Vagina (tissue), 2 donors: Measurements from ENCODE around the gene CD4. TPM values are rescaled to one million over a fixed set of nuclear protein-coding genes. Genes with fewer than 3 reads are reported as not detected.

Experiments used
- DNase-seq, 2 donors: peaks; one replicate each; pipeline ENCODE4 v3.0.0-alpha.2; 2017; ENCODE audit errors: extremely low spot score in 2 of 2
- H3K27ac ChIP-seq: fragments of 200-600 bp; sonication (generic); one replicate; pipeline ENCODE4 v1.5.1; 2019
- H3K27me3 ChIP-seq: fragments of 200-600 bp; sonication (generic); one replicate; pipeline ENCODE4 v1.5.1; 2019
- H3K36me3 ChIP-seq, 2 donors: fragments of 200-600 bp; sonication (generic); one replicate each; pipeline ENCODE4 v1.5.1; 2017 to 2019
- H3K4me1 ChIP-seq: fragments of 200-600 bp; sonication (generic); one replicate; pipeline ENCODE4 v1.5.1; 2019
- H3K4me3 ChIP-seq, 2 donors: fragments of 200-600 bp; sonication (generic); 1 replicate in 1 of 2; 2 replicates in 1 of 2; pipeline ENCODE4 v1.5.1; 2016 to 2019
- H3K9me3 ChIP-seq: fragments of 200-600 bp; sonication (generic); one replicate; pipeline ENCODE4 v1.5.1; 2019
- POLR2A ChIP-seq, 2 donors: fragments of 450-650 bp; IDR thresholded peaks; one replicate each; pipeline ENCODE4 v1.6.1; 2017; ENCODE audit warnings: antibody characterized with exemption in 2 of 2, mild to moderate bottlenecking in 2 of 2, moderate library complexity in 2 of 2
- POLR2AphosphoS5 ChIP-seq, 2 donors: sonication (generic); formaldehyde crosslinking; IDR thresholded peaks; one replicate each; pipeline ENCODE4 v1.9.0; 2017; ENCODE audit warnings: antibody characterized with exemption in 2 of 2, mild to moderate bottlenecking in 2 of 2, low read depth in 1 of 2; ENCODE audit not compliant: insufficient read depth in 1 of 2
- intact Hi-C: fragments of 100-400 bp; cut with DNase I; formaldehyde crosslinking; loops from one replicate; pipeline ENCODE4 v1.15.1; 2023
- total RNA-seq: library from RNA; depleted of rRNA; stranded (reverse); fragments of >200 nt; gene quantifications from one replicate; pipeline ENCODE4 v1.2.3, GENCODE V29; 2016
- TF ChIP-seq, protein P1 (sequence below), 3 experiments: fragments of 450-650 bp in 2 of 3; fragments of 200-600 bp in 1 of 3; sonication (generic) in 1 of 3; IDR thresholded peaks; one replicate each; pipeline ENCODE4 v1.5.1; 2017 to 2019; ENCODE audit warnings: antibody characterized with exemption in 3 of 3, mild to moderate bottlenecking in 2 of 3, moderate library complexity in 2 of 3

CD4 gene
- total RNA-seq, 1 donor from 2014 or later = 14.2 TPM

DNA sequence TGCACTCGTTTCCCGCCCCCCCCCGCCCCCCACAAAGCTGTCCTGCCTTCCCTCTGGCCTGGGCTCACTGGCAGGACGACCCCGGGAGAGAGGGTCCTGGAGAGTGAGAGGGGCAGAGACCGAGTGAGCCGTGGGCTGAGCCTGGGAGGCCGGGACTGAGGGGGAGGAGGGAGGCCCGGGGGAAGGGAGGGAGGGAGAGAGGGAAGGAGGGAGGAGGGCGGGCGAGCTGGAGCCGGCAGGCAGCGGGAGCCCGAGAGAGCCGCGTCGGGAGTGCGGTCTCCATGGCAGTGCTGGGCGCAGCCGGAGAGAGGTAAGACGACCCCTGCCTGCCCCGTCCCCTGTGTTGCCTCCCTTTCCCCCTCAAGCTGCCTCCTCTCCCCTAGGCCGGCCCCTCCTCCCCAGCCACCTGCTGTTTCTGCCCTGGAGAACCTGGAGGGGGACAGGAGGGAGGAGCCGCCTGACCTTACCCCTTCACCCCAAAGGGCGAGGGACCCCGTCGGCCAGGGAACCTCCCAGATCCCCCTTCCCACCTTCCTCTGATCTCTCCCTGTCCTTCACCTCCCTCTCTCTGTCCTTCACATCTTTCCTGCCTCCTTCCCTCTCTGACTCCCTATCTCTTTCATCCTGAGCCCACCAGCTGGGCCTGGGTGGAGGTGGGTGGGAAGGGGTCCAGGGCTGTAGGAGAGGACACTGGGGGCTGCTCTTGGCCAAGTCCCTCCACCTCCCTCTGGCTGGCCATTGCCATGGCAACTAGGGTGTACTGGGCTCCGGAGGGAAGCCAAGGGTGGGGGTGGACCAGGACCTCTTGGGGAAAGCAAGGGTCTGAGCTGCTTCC lies 32.5 kb downstream of the CD4 start, which contains the start of gene GPR162:
Gene GPR162 (plus strand): TSS at position 231 of the 835 bp plus-strand sequence. CDS start 2,078 bp downstream, outside the sequence.
- H3K36me3 ChIP-seq = no peaks in the 10 kb centered on the region
- DNase-seq = no peak
- intact Hi-C loops = no loop called here
- TF ChIP-seq POLR2AphosphoS5 (IDR thresholded peaks at IDR 0.05; ENCODE audit: insufficient read depth in 1 of 2, low read depth in 1 of 2) (no peak), POLR2A (IDR thresholded peaks at IDR 0.05) (no peak)
- TF ChIP-seq, protein P1, sequence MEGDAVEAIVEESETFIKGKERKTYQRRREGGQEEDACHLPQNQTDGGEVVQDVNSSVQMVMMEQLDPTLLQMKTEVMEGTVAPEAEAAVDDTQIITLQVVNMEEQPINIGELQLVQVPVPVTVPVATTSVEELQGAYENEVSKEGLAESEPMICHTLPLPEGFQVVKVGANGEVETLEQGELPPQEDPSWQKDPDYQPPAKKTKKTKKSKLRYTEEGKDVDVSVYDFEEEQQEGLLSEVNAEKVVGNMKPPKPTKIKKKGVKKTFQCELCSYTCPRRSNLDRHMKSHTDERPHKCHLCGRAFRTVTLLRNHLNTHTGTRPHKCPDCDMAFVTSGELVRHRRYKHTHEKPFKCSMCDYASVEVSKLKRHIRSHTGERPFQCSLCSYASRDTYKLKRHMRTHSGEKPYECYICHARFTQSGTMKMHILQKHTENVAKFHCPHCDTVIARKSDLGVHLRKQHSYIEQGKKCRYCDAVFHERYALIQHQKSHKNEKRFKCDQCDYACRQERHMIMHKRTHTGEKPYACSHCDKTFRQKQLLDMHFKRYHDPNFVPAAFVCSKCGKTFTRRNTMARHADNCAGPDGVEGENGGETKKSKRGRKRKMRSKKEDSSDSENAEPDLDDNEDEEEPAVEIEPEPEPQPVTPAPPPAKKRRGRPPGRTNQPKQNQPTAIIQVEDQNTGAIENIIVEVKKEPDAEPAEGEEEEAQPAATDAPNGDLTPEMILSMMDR (IDR thresholded peaks at IDR 0.05) = no peak
- H3K27me3 ChIP-seq = no peaks in the 10 kb centered on the region
- no peaks in the 10 kb centered on the region for H3K9me3 ChIP-seq
- H3K4me3 ChIP-seq = peak within 1 kb of the TSS; percentile 36 to 43
- H3K4me1 ChIP-seq = peaks cover 35% of the 10 kb centered on the region
- H3K27ac ChIP-seq = peak within 1 kb of the TSS; percentile 28

DNA sequence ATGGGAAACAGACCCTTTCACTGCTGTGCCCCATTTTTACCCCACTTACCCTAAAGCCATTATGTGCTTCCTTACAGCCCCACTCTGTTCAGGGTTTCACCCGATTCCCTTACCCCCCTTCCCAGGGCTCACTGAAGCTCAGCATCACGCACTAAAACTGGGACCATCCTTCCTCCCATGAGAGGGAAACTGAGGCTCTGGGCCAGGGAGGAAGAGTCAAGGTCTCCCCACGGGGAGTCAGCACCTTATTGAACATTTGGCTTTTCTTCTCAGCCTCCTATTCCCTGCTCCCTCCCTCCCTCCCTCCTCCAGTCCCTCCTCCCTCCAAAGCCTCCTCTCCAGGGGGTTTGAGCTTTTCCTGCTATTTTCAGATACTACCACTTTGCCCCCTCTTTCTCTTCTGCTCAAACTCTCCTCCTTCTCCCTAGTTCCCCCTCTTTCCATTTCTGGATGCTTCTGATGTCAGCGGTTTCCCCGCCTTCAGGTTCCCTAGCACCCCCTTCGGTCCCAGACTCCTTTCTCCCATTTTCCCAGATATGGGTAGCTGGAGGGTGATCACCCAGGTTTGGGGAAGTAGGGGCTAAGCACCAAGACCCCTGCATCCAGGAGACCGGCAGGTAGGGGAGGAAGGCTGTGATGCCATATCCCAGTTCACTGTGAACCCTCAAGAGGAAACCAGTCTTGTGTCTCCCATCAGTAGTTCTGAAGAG lies 33.3 kb downstream of the CD4 start:
- peak overlapping the region in 1 of 2 donors; percentile 36 for H3K4me3 ChIP-seq
- H3K27ac ChIP-seq = no peak overlapping the region

DNA sequence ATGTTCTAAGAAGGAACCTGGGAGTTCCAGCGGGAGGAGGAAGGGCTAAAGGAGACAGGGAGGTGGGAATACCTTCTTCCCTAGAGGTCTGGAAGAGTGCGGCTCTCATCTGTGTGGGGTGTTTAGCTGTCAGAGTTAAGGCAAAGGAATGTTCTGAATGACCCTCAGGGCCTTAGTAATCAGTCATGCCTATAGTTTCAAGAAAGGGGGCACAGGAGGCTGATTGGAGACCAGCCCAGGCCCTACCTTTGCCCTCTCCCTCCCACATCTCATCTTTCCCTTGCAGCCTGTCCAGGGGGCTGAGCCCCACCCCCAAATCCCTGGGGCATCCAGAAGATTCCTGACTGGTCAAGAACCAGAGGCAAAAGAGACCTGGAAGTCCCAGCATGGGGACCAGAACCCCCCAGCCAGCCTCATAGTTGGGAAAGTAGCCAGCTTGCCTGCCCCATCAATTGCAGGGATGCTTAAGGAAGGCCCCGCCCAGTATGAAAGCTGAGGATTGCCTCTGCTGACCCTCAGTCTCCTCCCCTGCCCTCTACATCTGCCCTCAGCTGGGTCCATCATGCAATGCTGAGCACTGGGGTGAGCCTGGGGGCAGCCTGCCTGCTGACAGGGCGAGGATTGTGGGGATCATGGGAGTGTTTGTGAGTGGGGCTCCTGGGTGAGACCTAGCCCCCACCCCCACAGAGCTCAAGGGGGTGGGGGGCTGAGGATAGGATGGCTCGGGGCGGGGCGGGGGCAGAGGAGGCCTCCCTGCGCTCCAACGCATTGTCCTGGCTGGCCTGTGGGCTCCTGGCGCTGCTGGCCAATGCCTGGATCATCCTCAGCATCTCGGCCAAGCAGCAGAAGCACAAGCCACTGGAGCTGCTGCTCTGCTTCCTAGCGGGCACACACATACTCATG lies 34.1 kb downstream of the CD4 start:
- intact Hi-C loops = no loop called here
- Histone ChIP-seq H3K27me3 (no peaks in the 10 kb centered on the region), H3K4me1 (peaks cover 48% of the 10 kb centered on the region)

More for the DNA sequence above, 33.3 kb downstream of the CD4 start:
- peaks cover 43% of the 10 kb centered on the region for H3K4me1 ChIP-seq
- H3K9me3 ChIP-seq = no peaks in the 10 kb centered on the region
- H3K27me3 ChIP-seq = no peaks in the 10 kb centered on the region
- no peak for DNase-seq
- no peaks in the 10 kb centered on the region for H3K36me3 ChIP-seq
- TF ChIP-seq POLR2AphosphoS5 (IDR thresholded peaks at IDR 0.05; ENCODE audit: insufficient read depth in 1 of 2, low read depth in 1 of 2) (no peak), POLR2A (IDR thresholded peaks at IDR 0.05) (no peak)
- TF ChIP-seq, protein P1 (IDR thresholded peaks at IDR 0.05) = no peak
- intact Hi-C loops = no loop called here

DNA sequence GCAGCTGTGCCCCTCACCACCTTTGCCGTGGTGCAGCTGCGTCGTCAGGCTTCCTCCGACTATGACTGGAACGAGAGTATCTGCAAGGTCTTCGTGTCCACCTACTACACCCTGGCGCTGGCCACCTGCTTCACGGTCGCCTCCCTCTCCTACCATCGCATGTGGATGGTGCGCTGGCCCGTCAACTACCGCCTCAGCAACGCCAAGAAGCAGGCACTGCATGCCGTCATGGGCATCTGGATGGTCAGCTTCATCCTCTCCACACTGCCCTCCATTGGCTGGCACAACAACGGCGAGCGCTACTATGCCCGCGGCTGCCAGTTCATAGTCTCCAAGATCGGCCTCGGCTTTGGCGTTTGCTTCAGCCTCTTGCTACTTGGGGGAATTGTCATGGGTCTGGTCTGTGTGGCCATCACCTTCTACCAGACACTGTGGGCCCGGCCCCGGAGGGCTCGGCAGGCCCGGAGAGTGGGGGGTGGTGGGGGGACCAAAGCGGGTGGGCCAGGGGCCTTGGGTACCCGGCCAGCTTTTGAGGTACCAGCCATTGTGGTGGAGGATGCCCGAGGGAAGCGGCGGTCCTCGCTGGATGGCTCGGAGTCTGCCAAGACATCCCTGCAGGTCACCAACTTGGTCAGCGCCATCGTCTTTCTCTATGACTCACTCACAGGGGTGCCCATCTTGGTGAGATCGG lies 34.9 kb downstream of the CD4 start:
- no peaks in the 10 kb centered on the region for H3K9me3 ChIP-seq
- intact Hi-C loops = no loop called here
- DNase-seq = no peak
- TF ChIP-seq, protein P1 (IDR thresholded peaks at IDR 0.05) = no peak
- TF ChIP-seq POLR2AphosphoS5 (IDR thresholded peaks at IDR 0.05; ENCODE audit: insufficient read depth in 1 of 2, low read depth in 1 of 2) = no peak
- TF ChIP-seq POLR2A (IDR thresholded peaks at IDR 0.05) = no peak
- no peak overlapping the region for H3K27ac ChIP-seq
- H3K4me3 ChIP-seq = no peak overlapping the region
- no peaks in the 10 kb centered on the region for H3K36me3 ChIP-seq
- H3K27me3 ChIP-seq = no peaks in the 10 kb centered on the region
- H3K4me1 ChIP-seq = peaks cover 52% of the 10 kb centered on the region

More for the DNA sequence above, 34.1 kb downstream of the CD4 start:
- Histone ChIP-seq H3K27ac (no peak overlapping the region), H3K9me3 (no peaks in the 10 kb centered on the region), H3K36me3 (no peaks in the 10 kb centered on the region), H3K4me3 (no peak overlapping the region)
- no peak for DNase-seq
- TF ChIP-seq POLR2AphosphoS5 (IDR thresholded peaks at IDR 0.05; ENCODE audit: insufficient read depth in 1 of 2, low read depth in 1 of 2) (no peak), POLR2A (IDR thresholded peaks at IDR 0.05) (no peak)
- TF ChIP-seq, protein P1 (IDR thresholded peaks at IDR 0.05) = no peak
